ENCODE data around the gene COX7A2L. TPM values are rescaled to one million over a fixed set of nuclear protein-coding genes. Genes with fewer than 3 reads are reported as not detected.
"Not testable (repeated sequence)": the region's sequence is repeated elsewhere in the genome, so short reads cannot be mapped to it uniquely, and the experiment has no call there.

The COX7A2L gene
- polyA plus RNA-seq, 6 donors from 2014 or later = 120 to 219 (median 138) TPM

DNA sequence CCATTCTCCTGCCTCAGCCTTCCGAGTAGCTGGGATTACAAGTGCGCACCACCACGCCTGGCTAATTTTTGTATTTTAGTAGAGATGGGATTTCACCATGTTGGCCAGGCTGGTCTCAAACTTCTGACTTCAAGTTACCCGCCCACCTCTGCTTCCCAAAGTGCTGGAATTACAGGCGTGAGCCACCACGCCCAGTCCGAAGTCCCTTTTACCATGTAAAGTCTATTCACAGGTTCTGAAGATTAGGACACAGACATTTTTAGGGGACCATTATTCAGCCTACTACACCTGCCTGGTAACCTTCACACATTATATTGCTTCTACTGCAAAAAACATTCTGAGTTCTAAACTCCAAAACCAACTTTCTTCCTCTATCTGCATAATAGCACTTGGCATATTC, 19.0 kb upstream of the COX7A2L start:
- not testable (repeated sequence) for H3K4me3 Mint-ChIP-seq; DNase-seq; H3K4me1 Mint-ChIP-seq; ATAC-seq (ENCODE audit: low read depth in 2 of 2); H3K9me3 Mint-ChIP-seq; H3K36me3 Mint-ChIP-seq; H3K27ac Mint-ChIP-seq
- H3K27me3 Mint-ChIP-seq = peaks cover 2 to 23% (median 9%) of the 10 kb centered on the region in 3 donors

DNA sequence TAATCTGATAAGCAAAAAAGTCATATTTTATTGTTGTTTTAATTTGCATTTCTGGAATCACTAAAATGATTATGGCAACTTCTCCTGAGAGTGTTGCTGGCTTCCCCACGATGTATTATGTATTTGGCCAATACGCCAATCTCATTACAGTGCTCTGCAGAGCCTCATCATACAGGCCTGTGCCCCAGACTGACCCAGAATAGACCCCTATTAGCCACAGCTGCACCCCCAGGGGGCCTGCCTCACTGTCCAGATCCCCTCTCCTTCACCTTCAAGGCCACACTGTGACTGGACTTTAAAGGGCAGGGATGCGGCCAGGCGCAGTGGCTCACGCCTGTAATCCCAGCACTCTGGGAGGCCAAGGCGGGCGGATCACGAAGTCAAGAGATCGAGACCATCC, 17.4 kb upstream of the COX7A2L start:
- Mint-ChIP-seq H3K9me3 (no peaks in the 10 kb centered on the region), H3K27ac (no peak overlapping the region), H3K36me3 (no peaks in the 10 kb centered on the region), H3K4me1 (no peaks in the 10 kb centered on the region), H3K4me3 (no peak overlapping the region), H3K27me3 (peaks cover 0 to 21% (median 9%) of the 10 kb centered on the region in 3 donors)
- DNase-seq = no peak
- no peak for ATAC-seq (ENCODE audit: low read depth in 2 of 2)

DNA sequence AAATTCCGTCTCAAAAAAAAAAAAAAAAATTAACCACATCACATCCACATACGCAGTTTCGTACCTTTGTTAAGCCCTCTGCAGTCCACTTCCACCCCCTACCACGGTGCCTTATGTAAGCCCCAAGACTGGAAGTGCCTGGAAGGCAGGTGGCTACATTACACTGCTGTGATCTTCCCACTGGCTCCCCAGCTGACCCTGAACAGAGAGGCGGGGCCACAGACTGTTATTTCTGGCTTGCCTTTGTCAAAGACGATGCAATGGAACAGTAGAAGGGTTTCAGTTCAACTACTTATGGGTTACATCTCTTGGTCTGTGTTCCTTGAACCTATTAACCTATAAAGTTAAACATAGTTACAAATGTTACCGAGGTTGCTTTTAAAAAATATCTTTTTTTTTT, 15.7 kb upstream of the COX7A2L start:
- DNase-seq = no peak
- H3K4me1 Mint-ChIP-seq = no peaks in the 10 kb centered on the region
- peaks cover 0 to 16% (median 9%) of the 10 kb centered on the region in 3 donors for H3K27me3 Mint-ChIP-seq
- no peaks in the 10 kb centered on the region for H3K9me3 Mint-ChIP-seq
- no peak for ATAC-seq (ENCODE audit: low read depth in 2 of 2)
- no peak overlapping the region for H3K4me3 Mint-ChIP-seq
- H3K36me3 Mint-ChIP-seq = no peaks in the 10 kb centered on the region
- peak overlapping the region in 2 of 6 donors; percentile 54 to 76 for H3K27ac Mint-ChIP-seq

DNA sequence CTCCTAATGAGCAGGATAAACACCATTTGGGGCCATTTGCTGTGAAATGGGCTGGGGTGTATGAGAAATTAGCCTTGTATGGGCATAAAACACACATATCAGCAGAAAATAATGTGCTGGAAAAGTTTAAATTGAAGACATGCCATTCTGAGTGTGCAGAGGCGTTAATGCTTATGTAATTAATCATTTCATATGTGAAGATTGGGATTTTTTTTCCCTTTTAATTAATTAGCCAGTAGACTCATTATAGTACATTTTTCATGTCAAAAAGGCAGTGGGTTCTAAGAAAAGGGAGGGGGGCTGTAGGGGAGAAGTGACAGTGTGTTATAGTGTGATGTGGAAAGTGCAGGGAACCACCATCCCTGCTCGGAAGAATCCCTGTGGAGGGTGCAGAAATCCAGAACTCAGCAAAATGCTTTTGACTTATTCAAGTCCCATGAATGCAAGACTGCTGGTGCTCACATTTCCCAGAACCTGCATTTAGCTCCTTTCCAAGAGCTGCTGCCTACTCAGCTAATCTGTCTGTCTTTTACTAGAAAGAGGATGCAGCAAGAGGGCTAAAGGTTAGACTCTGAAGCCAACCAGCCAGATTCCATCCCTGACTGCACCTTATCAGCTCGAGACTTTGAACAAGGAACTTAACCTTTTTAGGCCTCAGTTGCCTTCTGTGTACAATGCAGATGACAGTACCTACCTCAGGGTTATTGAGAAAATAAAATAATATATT, 11.6 kb upstream of the COX7A2L start:
- H3K36me3 Mint-ChIP-seq = no peaks in the 10 kb centered on the region
- no peak for DNase-seq
- H3K4me3 Mint-ChIP-seq = no peak overlapping the region

DNA sequence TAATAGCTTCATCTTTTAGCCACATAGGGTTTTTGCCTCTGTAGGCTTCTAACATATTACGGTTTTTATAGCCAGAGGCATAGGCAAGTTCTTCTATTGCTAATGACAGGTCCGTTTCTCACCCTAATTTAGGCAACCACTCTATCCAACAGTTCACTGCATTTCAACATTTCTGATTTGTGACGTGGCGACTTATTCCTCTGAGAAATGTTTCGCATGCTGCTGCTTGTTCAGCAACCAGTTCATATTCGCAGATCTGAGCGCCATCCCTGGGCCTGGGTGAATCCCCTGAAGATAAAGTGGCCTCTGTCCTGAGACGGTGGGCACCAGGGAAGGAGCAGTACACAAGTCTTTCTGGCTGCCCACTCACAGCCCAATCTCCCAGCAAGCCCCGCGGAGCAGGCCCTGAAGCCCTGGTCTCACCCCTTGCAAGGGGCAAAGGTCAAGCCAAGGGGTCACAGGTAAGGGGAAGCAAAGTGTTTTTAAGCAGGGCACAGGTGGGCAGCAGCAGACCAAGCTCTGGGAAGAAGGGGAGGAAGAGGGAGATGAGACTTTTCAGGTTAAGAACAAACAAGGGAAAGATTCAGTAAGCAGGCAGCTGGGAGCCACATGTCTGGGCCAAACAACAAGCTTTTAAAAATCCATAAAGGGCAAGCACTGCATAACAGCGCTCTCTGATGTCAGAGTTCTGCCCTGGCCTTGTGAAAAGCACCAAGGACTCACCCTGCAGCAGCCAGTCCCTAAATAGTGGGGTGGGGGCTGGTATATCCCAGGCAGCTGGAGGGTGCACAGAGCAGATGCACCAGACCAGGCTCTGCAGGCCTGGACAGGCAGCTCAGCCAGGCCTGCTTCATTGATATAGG, 10.8 kb upstream of the COX7A2L start:
- Mint-ChIP-seq H3K36me3 (no peaks in the 10 kb centered on the region), H3K4me3 (no peak overlapping the region), H3K27me3 (peaks cover 5 to 18% (median 9%) of the 10 kb centered on the region in 3 donors), H3K27ac (peak overlapping the region in 1 of 6 donors; percentile 49), H3K4me1 (no peaks in the 10 kb centered on the region), H3K9me3 (no peaks in the 10 kb centered on the region)
- DNase-seq = no peak
- no peak for ATAC-seq (ENCODE audit: low read depth in 2 of 2)

More for the DNA sequence above, 11.6 kb upstream of the COX7A2L start:
- H3K27ac Mint-ChIP-seq = no peak overlapping the region
- no peaks in the 10 kb centered on the region for H3K9me3 Mint-ChIP-seq
- ATAC-seq (ENCODE audit: low read depth in 2 of 2) = no peak
- H3K4me1 Mint-ChIP-seq = no peaks in the 10 kb centered on the region
- H3K27me3 Mint-ChIP-seq = peaks cover 4 to 12% (median 5%) of the 10 kb centered on the region in 3 donors

DNA sequence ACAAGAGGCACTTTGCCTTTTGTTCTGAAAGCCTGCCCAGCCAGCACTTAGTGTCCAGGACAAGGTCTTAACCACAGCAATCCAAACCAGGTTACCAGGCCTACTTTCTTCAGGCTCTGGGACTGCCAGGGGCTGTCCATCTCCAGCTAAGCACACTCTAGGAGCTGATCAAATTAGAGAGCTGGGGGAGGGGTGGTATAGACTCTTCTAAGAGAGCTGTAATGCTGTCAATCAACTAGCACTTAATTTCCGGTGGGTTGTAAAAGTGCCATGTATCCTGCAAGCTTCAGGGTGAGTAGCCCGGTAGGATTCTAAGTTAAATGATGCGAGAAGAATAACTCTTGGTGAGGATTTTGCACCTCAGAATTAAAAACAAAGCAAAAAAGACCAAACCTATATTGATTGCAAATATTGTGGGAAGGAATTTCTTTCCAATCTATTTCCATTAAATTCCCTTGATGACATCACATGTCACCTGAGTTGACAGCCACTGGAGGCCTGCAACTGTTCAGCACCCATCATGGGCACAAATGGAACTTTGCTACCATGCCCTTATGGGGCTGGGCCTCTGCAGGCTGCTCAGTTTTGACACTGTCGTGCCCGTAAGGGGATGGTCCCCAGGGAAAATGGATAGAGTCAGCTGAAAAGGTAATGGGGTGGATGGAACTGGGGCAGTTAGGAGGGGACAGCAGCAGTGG, 8.7 kb upstream of the COX7A2L start:
- H3K4me3 Mint-ChIP-seq = peak overlapping the region in 1 of 8 donors; percentile 9
- no peaks in the 10 kb centered on the region for H3K9me3 Mint-ChIP-seq
- H3K27me3 Mint-ChIP-seq = peaks cover 9 to 13% (median 11%) of the 10 kb centered on the region in 3 donors
- ATAC-seq (ENCODE audit: low read depth in 2 of 2) (no peak), DNase-seq (no peak)
- no peaks in the 10 kb centered on the region for H3K36me3 Mint-ChIP-seq
- no peaks in the 10 kb centered on the region for H3K4me1 Mint-ChIP-seq
- no peak overlapping the region for H3K27ac Mint-ChIP-seq

DNA sequence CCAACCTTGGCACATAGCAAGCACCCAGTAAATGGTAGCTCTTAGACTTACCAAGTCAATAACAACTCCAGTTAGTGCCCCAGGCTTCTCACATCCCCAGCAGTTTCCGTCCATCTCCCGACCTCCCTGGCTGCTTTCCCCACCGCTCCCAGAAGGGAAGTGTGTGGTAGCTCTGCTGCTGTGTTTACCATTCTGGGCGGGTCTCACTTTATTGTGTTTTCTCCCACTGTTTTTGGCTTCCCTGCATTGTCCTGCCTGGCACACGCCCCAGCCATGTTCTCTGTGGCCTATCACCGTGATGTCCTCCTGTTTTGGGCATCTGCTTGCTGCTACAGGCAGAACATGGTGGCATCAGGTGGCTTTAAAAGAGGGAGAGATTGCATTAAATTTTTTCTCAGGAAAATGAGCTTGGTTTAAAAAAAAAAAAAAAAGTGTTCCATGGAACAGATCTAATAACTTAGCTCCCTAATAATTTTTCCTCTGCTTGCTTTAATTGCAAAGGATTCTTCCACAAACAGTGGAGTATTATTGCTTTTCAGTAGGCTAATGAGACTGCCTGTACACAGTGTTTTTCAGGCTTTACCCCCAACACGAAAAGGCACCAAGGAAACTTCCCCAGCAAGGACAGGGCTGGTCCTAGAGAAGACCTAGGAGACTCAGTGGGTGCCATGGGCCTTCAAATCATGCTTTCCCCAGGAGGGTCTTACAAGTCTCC, 8.0 kb upstream of the COX7A2L start:
- H3K9me3 Mint-ChIP-seq = no peaks in the 10 kb centered on the region
- DNase-seq = no peak
- no peak overlapping the region for H3K27ac Mint-ChIP-seq
- H3K4me3 Mint-ChIP-seq = no peak overlapping the region
- peaks cover 9 to 16% (median 11%) of the 10 kb centered on the region in 3 donors for H3K27me3 Mint-ChIP-seq
- H3K4me1 Mint-ChIP-seq = no peaks in the 10 kb centered on the region
- no peaks in the 10 kb centered on the region for H3K36me3 Mint-ChIP-seq
- no peak for ATAC-seq (ENCODE audit: low read depth in 2 of 2)

DNA sequence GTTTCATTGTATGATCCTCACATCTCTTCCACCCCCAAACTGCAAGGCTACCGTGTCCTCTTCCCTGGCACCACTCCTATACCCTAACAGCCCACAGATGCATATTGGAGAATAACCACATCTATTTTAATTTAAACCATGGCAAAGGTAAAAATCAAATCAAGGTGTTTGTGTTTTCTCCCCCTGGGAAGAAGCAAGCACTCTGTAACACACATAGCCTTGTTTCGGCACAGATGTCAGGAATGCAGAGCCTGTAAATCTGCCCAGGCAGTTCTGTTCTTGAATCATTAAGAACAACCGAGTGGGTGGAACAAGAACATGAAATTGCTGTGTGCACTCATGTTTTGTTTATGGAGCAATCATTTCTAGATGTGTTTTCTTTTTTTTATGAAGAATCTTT, 6.8 kb upstream of the COX7A2L start:
- no peak overlapping the region for H3K4me3 Mint-ChIP-seq
- no peak overlapping the region for H3K27ac Mint-ChIP-seq
- no peaks in the 10 kb centered on the region for H3K36me3 Mint-ChIP-seq
- H3K27me3 Mint-ChIP-seq = peaks cover 9 to 16% (median 11%) of the 10 kb centered on the region in 3 donors
- H3K9me3 Mint-ChIP-seq = no peaks in the 10 kb centered on the region
- ATAC-seq (ENCODE audit: low read depth in 2 of 2) = no peak
- no peak for DNase-seq
- no peaks in the 10 kb centered on the region for H3K4me1 Mint-ChIP-seq

DNA sequence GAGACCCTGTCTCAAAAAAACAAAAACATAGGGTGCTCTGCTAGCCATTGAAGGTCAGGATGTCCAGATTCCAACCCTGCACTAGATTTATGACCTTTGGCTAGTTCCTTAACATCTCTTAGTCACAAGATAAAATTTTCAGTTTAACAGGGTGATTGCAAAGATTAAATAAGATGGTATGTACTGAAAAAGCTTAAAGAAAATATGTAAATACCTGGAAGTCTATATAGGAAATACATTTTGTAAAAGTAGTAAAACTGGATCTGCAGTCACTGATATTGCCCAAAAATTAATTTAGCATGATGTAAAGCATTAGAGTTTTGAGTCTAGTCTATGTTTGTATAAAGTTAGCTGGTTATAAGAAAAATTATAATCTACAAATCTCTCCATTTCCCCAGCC, 5.4 kb upstream of the COX7A2L start:
- H3K9me3 Mint-ChIP-seq = no peaks in the 10 kb centered on the region
- ATAC-seq (ENCODE audit: low read depth in 2 of 2) (no peak), DNase-seq (no peak)
- H3K4me1 Mint-ChIP-seq = peaks cover 0 to 8% (median 8%) of the 10 kb centered on the region in 3 donors
- peaks cover 9 to 16% (median 11%) of the 10 kb centered on the region in 3 donors for H3K27me3 Mint-ChIP-seq
- no peak overlapping the region for H3K4me3 Mint-ChIP-seq
- no peaks in the 10 kb centered on the region for H3K36me3 Mint-ChIP-seq
- no peak overlapping the region for H3K27ac Mint-ChIP-seq

DNA sequence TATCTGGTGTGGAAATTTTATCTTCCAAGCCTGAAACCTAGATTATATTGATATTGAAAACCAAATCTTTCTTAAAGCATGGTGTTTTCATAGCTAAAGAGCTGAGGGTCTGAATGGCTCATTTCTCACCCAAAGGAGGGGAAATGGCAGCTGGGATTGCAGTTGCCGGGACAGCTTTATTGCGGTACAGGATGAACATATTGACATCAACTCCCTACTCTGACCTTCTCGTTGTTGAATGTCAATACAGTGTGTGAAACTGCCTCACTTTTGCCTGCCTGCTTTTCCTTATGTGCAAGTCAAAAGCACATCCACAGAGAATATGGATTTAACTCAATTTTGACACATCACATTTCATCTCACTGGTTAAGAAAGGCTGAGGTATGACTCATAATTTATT, 3.6 kb upstream of the COX7A2L start:
- Mint-ChIP-seq H3K4me3 (no peak overlapping the region), H3K36me3 (no peaks in the 10 kb centered on the region), H3K9me3 (no peaks in the 10 kb centered on the region), H3K4me1 (peaks cover 9 to 25% (median 18%) of the 10 kb centered on the region in 3 donors), H3K27me3 (peaks cover 9 to 16% (median 11%) of the 10 kb centered on the region in 3 donors), H3K27ac (no peak overlapping the region)
- DNase-seq (no peak), ATAC-seq (ENCODE audit: low read depth in 2 of 2) (no peak)

DNA sequence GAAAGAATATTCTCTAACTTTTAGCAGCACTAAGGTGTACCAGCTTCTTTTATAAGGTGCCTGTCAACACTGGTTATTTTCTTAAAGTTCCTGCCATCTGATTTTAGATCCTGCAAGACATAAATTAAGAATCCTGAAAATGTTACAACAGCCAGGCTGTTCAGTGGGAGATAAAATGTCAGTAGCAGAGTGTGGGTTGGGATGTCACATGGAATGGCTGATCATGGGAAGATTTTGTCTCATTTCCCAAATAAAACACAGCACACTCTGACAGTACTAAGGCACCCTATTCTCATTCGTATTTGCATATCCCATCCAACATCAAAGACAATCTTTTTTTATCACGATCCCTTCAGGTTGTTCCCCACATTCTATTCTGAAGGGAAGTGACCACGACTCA, 2.4 kb upstream of the COX7A2L start:
- H3K27ac Mint-ChIP-seq = no peak overlapping the region
- no peak overlapping the region for H3K4me3 Mint-ChIP-seq
- peaks cover 9 to 16% (median 11%) of the 10 kb centered on the region in 3 donors for H3K27me3 Mint-ChIP-seq
- ATAC-seq (ENCODE audit: low read depth in 2 of 2) (no peak), DNase-seq (no peak)
- peaks cover 19 to 37% (median 31%) of the 10 kb centered on the region in 3 donors for H3K4me1 Mint-ChIP-seq
- no peaks in the 10 kb centered on the region for H3K36me3 Mint-ChIP-seq
- no peaks in the 10 kb centered on the region for H3K9me3 Mint-ChIP-seq

DNA sequence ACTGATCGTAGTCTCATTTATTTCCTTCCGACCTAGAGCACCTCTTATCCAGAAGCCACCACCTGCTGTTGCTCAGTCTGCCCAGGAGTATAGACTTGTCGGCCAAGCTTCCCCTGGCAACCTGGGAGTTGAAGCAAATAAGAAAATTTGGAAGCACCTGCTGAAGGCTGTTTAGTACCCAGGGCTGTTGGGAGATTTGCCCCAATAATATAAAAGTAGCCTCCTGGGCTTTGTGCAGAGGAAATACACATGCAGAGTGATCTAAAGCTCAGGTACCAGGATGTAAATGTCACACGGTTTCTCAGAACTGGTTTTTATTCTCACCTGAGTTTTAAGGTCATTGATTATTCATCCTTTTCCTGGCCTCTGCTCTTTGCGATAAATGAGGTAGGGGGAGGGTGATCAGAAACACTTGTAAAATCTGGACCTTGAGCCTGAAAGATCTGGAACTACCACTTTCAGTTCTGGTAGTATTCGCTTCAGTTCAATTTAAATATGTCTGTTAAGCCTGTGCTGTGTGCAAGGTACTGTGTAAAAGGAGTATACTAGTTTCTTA, 789 bp upstream of the COX7A2L start:
- ATAC-seq (ENCODE audit: low read depth in 2 of 2) (no peak), DNase-seq (no peak)
- H3K36me3 Mint-ChIP-seq = no peaks in the 10 kb centered on the region
- H3K27me3 Mint-ChIP-seq = peaks cover 1 to 8% (median 8%) of the 10 kb centered on the region in 3 donors
- H3K27ac Mint-ChIP-seq = peak overlapping the region; percentile 94 to 100 (median 99)
- peak overlapping the region; percentile 89 to 98 (median 96) for H3K4me3 Mint-ChIP-seq
- no peaks in the 10 kb centered on the region for H3K9me3 Mint-ChIP-seq
- peaks cover 30 to 51% (median 47%) of the 10 kb centered on the region in 3 donors for H3K4me1 Mint-ChIP-seq
